Effector memory CD4-positive, alpha-beta T cell (primary cell): ENCODE measurements around the gene CCNY.

ENCODE experiments used
- DNase-seq, 3 donors: peaks; one replicate each; pipeline ENCODE4 v3.0.0-alpha.2; 2020
- H3K27ac ChIP-seq: 2 replicates; pipeline ENCODE4 v1.7.0; 2013; ENCODE audit warnings: mild to moderate bottlenecking, low read length, moderate library complexity; ENCODE audit not compliant: insufficient read depth, poor library complexity, severe bottlenecking
- H3K27me3 ChIP-seq: replicated peaks from 2 replicates; pipeline ENCODE4 v1.7.0; 2013; ENCODE audit warnings: mild to moderate bottlenecking, low read length; ENCODE audit not compliant: insufficient read depth, control insufficient read depth, poor library complexity, severe bottlenecking
- H3K36me3 ChIP-seq: 2 replicates; pipeline ENCODE4 v1.7.0; 2013; ENCODE audit warnings: mild to moderate bottlenecking, low read length, moderate library complexity; ENCODE audit not compliant: control insufficient read depth, insufficient read depth
- H3K4me1 ChIP-seq: 2 replicates; pipeline ENCODE4 v1.7.0; 2013; ENCODE audit warnings: low read length, mild to moderate bottlenecking; ENCODE audit not compliant: control insufficient read depth, insufficient read depth, poor library complexity, severe bottlenecking
- H3K4me3 ChIP-seq: 2 replicates; pipeline ENCODE4 v1.7.0; 2013; ENCODE audit warnings: low read length, low read depth, mild to moderate bottlenecking; ENCODE audit not compliant: insufficient read depth, poor library complexity, severe bottlenecking
- H3K9me3 ChIP-seq: 2 replicates; pipeline ENCODE4 v1.7.0; 2013; ENCODE audit warnings: mild to moderate bottlenecking, low read length, moderate library complexity; ENCODE audit not compliant: control insufficient read depth

CCNY gene

DNA sequence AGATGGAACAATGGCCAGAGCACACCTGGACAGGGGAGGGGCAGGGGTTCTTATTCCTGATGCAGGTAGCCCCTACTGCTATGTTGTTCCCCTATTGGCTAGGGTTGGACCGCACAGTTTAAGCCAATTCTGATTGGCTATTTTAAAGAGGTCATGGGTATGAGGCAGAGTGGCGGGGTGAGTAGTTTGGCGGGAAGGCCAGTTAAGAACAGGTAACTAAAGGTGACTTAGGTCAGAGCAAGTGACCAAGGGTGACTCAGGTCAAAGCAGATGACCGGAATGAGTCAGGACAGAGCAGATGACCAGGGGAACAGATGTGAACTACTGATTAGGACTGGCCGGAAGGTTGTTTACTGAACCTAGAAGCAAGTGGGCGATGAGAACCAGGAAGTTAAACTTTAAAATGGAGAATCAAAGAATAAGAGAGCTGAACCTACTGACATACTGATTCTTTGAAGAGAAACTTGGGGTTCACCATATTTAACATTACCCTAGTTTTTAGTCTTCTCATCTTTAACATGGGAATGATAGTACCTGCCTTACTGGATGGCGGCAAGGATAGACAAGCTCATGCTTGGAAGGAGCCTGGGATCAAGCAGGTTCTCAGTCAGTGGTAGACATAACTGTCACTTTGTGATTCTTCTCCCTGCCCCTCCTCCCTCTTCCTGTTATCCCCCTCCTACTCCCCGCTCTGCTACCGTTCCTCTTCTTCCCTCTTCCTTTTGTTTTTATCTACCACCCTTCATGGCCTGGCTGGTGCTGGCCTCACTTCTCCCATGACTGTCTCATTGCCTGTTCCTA lies 55.0 kb downstream of the CCNY start:
- no peak overlapping the region for H3K27ac ChIP-seq
- H3K4me1 ChIP-seq: no peaks in the 10 kb centered on the region
- peaks cover 4% of the 10 kb centered on the region for H3K36me3 ChIP-seq
- no peak overlapping the region for H3K4me3 ChIP-seq
- H3K9me3 ChIP-seq: peaks cover 6% of the 10 kb centered on the region
- no peak for DNase-seq
- no peaks in the 10 kb centered on the region for H3K27me3 ChIP-seq

DNA sequence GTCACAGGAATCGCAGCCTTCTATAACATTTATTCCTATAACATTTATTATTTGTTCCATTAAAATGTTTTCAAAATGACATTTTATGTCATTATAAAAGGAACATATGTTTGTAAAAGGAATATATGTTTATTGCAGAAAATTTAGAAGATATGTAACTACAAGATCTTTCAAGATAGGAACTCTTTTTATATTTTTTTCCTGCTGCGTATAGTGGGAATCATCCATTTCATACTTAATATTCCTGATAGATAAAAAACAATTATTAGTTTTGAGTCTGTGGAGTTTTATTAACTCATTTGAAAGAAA lies 55.6 kb downstream of the CCNY start:
- H3K27ac ChIP-seq: no peak overlapping the region
- DNase-seq: no peak
- H3K9me3 ChIP-seq: peaks cover 6% of the 10 kb centered on the region
- peaks cover 4% of the 10 kb centered on the region for H3K36me3 ChIP-seq
- peaks cover 2% of the 10 kb centered on the region for H3K4me1 ChIP-seq
- no peaks in the 10 kb centered on the region for H3K27me3 ChIP-seq
- no peak overlapping the region for H3K4me3 ChIP-seq

DNA sequence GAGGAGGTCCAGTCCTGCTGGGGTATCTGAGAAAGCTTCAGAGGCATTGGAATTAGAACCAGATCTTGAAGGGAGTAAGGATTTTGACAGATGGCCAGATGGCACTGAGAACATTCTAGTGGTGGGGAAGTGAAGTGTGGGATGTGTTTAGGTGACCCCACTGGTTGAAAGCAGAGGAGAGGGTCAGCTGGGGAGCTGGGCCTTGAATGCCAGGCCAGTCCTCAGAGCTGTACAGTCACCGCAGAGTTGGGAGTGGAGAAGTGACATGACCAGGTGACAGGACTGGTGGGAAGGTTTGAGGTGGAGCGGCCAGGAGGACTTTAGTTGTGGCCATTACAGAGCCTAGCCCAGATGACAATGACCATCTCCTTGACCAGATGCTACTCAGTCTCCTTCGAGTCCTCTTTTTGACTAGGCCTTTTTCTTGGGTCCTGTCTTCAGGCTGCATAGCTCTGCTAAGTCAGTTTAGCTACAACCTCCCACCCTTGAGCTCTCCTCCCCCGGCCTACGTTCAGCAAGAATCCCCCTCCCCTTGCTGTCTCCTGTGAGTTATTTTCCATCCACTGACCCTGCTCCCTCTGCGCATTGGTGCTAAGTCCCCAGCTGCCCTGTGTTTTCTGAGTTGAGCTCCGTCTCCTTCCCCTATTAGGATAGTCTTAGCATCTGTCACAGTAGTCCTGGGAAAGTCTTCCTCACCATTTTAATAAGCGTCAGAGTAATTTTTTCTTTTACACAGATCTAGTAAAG lies 56.3 kb downstream of the CCNY start:
- Histone ChIP-seq H3K4me3 (no peak overlapping the region), H3K27ac (no peak overlapping the region), H3K9me3 (peaks cover 6% of the 10 kb centered on the region), H3K4me1 (peaks cover 2% of the 10 kb centered on the region), H3K36me3 (peaks cover 4% of the 10 kb centered on the region), H3K27me3 (no peaks in the 10 kb centered on the region)
- DNase-seq: no peak

- no peak for DNase-seq
- Histone ChIP-seq H3K9me3 (peaks cover 6% of the 10 kb centered on the region), H3K4me1 (peaks cover 2% of the 10 kb centered on the region), H3K27ac (no peak overlapping the region), H3K27me3 (no peaks in the 10 kb centered on the region), H3K36me3 (peaks cover 4% of the 10 kb centered on the region), H3K4me3 (no peak overlapping the region)
Measured at GRCh38 chr10:35394411-35394851, 58.1 kb downstream of the CCNY start.

DNA sequence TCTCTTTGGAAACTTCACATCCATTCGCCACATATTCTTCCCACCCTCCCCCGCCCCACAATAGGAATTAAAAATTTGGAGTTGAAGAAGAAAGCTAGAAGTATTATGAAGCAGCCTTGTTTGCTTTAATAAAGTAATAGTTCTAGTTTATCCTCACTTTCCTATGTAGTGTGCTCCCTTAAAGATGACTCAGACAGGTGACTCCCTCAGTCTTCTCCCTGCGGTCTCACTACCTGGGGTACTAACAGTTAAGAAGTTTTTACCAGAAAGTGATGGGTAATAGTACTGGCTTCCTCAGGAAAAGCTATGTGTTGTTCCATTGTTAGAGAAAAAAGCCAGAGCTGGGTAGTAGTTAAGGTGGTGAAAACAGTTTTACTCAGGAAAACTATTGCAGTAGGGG lies 58.6 kb downstream of the CCNY start:
- no peak overlapping the region for H3K4me3 ChIP-seq
- H3K9me3 ChIP-seq: peaks cover 6% of the 10 kb centered on the region
- peaks cover 4% of the 10 kb centered on the region for H3K36me3 ChIP-seq
- peaks cover 2% of the 10 kb centered on the region for H3K4me1 ChIP-seq
- H3K27me3 ChIP-seq: no peaks in the 10 kb centered on the region
- no peak for DNase-seq
- no peak overlapping the region for H3K27ac ChIP-seq

DNA sequence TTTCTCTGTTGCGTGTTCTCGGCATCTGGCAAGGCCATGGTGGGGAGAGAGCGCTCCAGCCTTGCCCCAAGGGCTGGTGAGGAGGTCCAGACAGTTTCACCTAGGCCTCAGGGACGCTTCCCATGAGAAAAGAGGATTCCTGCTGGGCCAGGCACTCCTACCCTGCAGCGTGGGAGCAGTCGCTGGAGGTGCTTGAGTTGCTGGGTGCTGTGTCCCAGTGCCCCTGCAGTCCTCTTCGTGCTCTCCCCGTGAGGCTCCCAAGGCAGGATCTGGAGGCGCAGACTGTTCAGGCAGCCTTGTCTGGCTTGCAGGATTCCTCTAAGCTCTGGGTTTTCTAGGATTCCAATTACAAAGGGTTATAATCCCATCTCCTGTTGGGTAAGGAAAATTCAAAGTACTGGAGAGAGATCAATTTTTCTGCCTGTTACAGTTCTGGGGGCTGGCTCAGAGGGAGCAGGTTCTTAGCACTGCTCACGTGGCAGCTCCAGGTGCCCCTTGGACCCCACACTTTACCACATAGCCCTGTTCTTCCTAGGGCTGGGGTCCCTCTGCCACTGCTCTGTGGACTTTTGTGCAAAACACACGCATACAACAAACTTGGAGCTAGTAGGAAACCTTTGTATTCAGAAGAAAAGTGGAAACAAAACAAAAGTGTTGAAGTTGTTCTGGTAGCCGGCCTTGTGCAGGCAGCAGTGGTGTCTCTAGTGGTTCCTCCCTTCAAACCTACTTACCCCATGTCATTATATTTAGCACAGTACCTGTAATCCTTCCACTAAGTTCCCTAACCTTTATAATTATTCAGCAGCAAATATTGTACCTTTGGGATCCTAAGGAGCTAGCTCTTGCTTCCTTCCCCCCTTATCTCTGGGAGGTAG lies 60.5 kb downstream of the CCNY start:
- Histone ChIP-seq H3K4me3 (no peak overlapping the region), H3K36me3 (no peaks in the 10 kb centered on the region), H3K27me3 (no peaks in the 10 kb centered on the region), H3K27ac (no peak overlapping the region), H3K4me1 (peaks cover 2% of the 10 kb centered on the region), H3K9me3 (no peaks in the 10 kb centered on the region)
- no peak for DNase-seq

DNA sequence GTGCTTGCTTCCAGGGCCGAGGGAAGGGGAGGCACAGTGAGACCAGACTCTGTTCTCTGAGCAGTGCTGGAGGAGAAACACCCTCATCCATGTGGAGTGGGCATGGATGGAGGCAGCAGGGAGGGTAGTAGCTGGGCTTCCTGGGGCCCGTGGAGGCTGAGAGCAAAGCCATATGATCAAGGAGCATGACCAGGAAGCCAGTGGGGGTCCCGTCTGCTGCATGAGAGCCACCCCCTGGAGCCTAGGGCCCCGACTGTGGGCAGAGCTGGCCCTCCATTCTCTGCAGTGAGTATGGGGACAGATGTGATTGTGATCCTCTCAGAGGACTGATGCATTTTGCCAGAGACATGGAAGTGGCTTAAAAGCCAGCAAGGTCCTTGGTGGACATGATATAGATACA lies 61.6 kb downstream of the CCNY start:
- Histone ChIP-seq H3K4me1 (peaks cover 2% of the 10 kb centered on the region), H3K4me3 (no peak overlapping the region), H3K36me3 (no peaks in the 10 kb centered on the region), H3K9me3 (no peaks in the 10 kb centered on the region), H3K27ac (no peak overlapping the region), H3K27me3 (no peaks in the 10 kb centered on the region)
- DNase-seq: no peak

GRCh38 chr10:35398355-35398754 lies 62.0 kb downstream of the CCNY start:
- Histone ChIP-seq H3K27ac (no peak overlapping the region), H3K9me3 (no peaks in the 10 kb centered on the region), H3K36me3 (no peaks in the 10 kb centered on the region), H3K27me3 (no peaks in the 10 kb centered on the region), H3K4me3 (no peak overlapping the region), H3K4me1 (peaks cover 2% of the 10 kb centered on the region)
- no peak for DNase-seq

DNA sequence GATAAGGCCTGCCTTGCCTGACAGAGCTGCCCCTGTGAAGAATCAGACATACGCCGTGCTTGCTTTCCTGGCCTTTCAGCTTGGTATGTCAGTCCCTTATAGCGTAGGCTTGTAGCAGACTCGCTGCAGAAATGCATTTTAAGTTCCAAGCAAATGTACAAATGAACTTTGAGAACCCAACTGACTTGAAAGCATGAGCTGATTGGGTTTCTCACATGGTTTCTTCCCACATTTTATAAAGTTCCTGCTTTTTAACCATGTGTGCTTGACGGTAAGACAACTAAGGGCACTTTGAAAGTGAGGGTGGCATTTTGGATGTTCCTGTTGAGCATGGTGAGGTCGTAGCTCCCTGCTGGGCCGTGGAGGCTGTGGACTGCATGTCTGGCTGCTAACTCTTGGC lies 62.6 kb downstream of the CCNY start:
- no peak overlapping the region for H3K4me3 ChIP-seq
- no peak for DNase-seq
- H3K4me1 ChIP-seq: peaks cover 2% of the 10 kb centered on the region
- H3K36me3 ChIP-seq: no peaks in the 10 kb centered on the region
- H3K27ac ChIP-seq: no peak overlapping the region
- no peaks in the 10 kb centered on the region for H3K27me3 ChIP-seq
- H3K9me3 ChIP-seq: no peaks in the 10 kb centered on the region
